Sciatic nerve (tissue), 2 donors: ENCODE measurements around the gene OR10D3. TPM values are rescaled to one million over a fixed set of nuclear protein-coding genes. Genes with fewer than 3 reads are reported as not detected.
A peak's percentile ranks its signal among the peaks of the same experiment; 100 is the strongest.
"Not testable (repeated sequence)": the region's sequence is repeated elsewhere in the genome, so short reads cannot be mapped to it uniquely, and the experiment has no call there.

Experiments
- ATAC-seq: fragments of 200-7000 bp; cut with Tn5 transposase; one replicate; pipeline ENCODE4 v1.9.1; 2020; ENCODE audit warnings: mild to moderate bottlenecking, moderate library complexity
- DNase-seq: peaks from one replicate; pipeline ENCODE4 v3.0.0-alpha.2; 2020; ENCODE audit warnings: low spot score
- intact Hi-C: fragments of 100-400 bp; cut with DNase I; formaldehyde crosslinking; loops from one replicate; pipeline ENCODE4 v1.14.2; 2022
- total RNA-seq: library from RNA; stranded (reverse); fragmentation: NEBNext Ultra II Directional; extraction: Animal tissue kit (Norgen Biotek cat#: 25700); gene quantifications from one replicate; pipeline ENCODE4 v1.2.1, GENCODE V29; 2021
- donor health status: DM: no; HTN: no; CAD: no.
- donor health status: DM: no; HTN: no; CAD: no.

The OR10D3 gene
- total RNA-seq, 1 donor from 2014 or later = not detected

DNA sequence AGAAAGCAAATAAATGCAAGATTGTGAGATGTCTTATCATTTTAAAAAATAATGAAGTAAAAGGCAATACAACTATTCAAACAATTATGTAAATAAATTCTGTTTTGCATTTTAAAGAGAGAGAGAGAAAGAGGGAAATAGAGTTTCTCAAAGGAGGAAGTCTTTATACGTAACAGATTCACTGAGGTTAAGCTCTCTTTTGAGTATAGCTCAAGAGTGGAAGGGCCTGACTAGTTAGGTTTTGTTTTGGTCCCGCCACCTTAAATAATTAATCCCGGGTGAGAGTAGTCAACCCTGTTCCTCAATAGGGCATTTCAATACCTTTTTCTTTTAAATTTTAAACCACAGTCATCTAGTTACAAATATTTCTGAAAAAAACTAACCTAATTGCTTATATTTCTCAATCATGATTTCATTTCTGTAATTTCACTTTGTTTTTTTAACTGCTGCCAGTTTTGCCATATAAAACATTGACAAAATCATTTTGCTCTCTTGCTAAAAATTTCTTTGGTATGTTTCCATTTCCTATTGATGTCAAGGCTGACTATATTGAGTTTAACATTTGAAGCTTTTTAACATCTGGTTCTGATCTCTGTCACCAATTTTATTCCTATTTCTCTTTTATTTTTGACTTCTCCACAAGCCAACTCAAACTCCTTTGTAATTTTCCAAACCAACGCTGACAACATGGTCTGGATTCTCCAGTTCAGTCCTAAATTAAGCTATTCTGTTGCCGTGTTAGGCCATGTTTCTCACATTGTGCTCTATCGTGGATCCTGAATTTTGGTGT lies 10.3 kb downstream of the OR10D3 start:
- no peak for ATAC-seq
- no peak for DNase-seq
- intact Hi-C loops = no loop called here

DNA sequence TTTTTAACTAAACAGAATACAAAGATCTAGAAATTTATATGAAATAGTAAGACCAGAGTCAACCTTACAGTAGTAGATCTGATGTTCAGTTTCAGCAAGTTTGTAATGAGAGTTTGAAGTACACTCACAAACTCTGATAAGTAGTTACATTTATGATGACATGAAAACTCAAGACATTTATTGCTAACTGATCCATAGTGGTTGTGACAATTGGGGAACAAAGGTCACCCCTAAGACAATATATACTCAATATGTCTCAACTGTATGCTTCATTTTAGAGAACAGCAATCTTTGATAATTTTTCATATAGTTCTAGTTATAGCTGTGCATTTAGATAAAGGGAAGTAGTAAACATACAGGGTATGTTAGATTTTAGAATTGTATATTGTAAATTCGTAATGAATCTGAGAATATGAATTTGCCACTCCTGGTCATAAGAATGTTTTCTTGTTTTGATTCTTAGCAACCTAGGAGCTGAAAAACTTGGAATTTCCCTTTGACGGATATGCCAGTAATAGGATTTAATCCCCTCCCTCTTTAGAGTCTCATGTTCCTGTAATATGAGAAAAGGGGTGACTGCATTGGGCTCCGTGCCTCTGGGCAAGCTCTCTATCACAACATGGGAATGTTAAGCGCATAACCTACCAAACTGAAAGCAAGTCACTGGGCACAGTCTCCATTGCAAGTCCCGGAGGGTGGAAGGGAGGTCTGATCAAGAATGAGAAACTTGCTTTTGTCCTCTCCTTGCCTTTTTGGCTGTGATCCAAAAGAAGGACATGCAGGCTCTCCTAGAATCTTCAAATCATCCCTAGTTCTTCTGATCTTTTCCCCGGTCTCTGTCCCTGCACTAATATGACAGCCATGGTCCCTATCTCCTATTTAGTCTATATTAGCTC lies 11.4 kb downstream of the OR10D3 start:
- intact Hi-C loops = no loop called here
- DNase-seq = no peak
- ATAC-seq = peak; percentile 55

DNA sequence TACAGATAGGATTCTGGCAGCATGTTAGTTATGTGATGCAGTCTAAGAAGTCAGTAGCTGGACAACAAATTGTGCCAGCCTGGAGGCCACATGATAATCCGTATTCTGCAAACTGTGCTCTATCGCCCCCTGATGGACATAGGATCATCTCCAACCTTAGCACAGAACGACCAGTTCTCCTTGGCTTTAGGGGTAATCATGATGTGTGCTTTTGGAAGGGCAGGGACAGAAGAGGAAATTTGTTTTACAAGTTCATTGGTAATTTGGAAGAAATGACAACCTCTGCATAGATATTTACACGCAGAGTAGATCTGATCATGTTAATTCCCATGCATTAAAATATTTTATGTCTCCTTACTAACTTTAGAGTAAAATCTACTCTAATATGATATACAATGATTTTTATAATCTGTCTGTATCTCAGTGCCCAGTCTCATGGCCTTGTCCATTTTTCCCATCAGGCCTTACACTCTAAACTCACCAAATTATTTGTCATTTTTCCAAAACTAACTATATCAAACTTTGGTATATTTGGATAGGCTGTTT lies 12.1 kb downstream of the OR10D3 start:
- intact Hi-C loops = no loop called here
- DNase-seq (no peak), ATAC-seq (peak; percentile 68)

DNA sequence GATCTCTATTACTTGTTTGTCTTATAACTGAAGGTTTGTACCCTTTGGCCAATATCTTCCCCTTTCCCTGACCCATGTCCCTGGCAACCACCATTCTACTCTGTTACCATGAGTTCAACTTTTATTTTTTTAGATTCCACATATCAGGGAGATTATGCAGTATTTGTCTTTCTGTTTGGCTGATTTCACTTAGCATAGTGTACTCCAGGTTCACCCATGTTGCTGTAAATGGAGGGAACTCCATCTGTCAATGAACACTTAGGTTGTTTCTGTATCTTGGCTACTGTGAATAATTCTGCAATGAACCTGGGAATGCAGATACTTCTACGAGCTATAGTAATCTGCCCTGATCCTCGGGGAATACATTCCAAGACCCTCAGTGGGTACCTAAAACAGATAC lies 14.9 kb downstream of the OR10D3 start:
- DNase-seq = no peak
- intact Hi-C loops = no loop called here
- ATAC-seq = no peak

DNA sequence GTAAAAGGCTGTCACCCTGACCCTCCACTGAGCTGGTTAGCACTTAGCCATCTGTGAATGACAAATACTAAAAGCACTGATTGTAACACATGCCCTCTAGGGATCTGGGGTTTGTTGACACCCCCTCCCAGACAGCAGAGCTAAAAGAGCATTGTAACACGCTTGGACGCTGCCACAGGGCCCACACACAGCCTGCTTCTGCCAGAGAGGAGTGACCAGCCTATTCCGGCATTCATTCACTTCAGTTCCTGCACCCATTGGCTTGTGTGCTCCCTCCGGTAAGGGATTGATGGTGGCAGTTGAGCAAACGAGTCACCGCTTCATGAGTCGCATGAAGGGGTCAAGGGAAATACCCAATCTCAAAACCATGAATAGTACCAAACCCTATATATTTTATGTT lies 15.8 kb downstream of the OR10D3 start:
- intact Hi-C loops = no loop called here
- no peak for ATAC-seq

DNA sequence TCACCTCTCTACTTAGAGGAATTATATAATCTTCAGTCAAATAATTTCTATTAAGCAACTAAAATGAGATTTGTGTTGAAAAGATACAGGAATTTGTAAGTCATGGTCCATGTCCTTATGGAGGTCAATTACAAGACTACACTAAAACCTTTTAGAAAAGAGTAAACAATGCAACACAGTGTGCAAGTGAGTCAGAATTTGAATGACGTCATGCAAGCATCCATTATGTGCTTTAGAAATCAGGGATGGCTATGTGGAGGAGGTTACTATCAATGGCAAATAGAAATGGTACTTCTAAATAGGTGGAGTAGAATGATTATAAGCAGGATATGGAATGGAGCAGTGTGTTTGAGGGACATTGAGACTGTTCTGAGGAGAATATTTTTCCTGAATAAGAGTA lies 16.6 kb downstream of the OR10D3 start:
- intact Hi-C loops = no loop called here
- ATAC-seq (no peak), DNase-seq (no peak)

More for the DNA sequence above, 15.8 kb downstream of the OR10D3 start:
- no peak for DNase-seq

DNA sequence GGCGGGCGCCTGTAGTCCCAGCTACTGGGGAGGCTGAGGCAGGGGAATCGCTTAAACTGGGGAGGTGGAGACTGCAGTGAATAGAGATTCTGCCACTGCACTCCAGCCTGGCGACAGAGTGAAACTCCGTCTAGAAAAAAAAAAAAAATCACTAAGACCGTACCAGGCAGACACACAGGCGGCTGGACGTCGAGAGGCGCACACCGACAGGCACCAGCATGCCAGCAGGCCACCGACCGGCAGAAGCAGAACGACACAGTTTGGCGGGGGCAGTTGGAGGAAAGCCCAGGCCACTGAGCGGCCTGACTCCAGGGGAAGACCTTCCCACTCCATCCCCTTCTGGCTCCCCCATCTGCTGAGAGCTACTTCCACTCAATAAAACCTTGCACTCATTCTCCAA lies 17.5 kb downstream of the OR10D3 start:
- intact Hi-C loops = no loop called here
- ATAC-seq (no peak), DNase-seq (no peak)

DNA sequence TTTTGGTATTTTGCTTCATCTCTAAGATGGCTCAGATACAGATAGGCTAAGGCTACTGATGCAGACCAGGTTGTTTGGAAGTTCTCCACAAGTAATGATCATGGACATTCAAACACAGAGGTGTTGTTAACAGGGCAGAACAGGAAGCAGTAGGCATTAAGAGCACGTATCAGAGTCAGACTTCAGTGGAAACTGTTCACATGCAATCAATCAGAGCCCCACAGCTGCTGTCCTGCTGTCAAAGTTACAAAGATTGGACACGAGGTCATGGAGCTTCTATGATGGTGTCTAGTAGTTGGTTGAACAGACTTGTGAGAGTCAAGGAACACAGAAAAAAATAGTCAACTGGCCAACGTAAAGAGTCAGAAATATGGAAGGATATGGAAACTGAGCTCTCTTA lies 19.8 kb downstream of the OR10D3 start:
- DNase-seq = no peak
- intact Hi-C loops = no loop called here
- ATAC-seq = no peak

DNA sequence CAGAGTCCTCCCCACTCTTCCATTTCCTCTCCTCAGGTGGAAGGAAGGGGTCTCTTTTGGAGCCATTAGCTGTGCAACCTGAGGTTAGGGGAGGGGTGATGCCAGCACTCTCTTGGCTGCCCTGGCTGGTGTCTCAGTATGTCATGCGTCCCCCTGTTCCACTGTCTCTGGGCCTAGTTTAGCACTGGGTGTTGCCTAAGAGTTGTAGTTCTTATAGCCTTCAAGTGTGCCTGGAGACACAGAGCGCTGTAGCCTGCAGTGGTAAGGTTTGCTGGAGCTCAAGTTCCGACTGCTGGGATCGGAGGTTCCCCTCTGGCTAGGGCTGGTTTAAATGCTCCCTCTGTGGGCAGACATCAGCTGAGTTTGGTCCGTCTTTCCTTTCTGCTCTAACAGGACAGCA lies 20.9 kb downstream of the OR10D3 start:
- DNase-seq (no peak), ATAC-seq (no peak)
- intact Hi-C loops = no loop called here

DNA sequence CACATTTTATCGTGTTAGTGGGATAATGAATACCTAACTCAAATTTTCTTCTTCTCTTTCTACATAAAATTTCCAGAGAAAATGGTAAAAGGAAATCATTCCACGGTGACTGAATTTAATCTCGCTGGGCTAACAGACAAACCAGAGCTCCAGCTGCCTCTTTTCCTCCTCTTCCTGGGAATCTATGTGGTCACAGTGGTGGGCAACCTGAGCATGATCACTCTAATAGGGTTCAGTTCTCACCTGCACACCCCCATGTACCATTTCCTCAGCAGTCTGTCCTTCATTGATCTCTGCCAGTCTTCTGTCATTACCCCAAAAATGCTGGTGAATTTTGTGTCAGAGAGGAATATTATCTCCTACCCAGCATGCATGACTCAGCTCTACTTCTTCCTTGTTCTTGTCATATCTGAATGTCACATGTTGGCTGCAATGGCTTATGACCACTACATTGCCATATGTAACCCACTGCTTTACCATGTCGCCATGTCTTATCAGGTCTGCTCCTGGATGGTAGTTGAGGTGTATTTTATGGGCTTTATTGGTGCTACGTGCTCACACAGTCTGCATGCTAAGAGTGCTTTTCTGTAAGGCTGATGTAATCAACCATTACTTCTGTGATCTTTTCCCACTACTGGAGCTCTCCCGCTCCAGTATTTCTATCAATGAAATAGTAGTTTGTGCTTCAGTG lies 24.1 kb downstream of the OR10D3 start:
- no peak for DNase-seq
- ATAC-seq = no peak
- intact Hi-C loops = no loop called here

DNA sequence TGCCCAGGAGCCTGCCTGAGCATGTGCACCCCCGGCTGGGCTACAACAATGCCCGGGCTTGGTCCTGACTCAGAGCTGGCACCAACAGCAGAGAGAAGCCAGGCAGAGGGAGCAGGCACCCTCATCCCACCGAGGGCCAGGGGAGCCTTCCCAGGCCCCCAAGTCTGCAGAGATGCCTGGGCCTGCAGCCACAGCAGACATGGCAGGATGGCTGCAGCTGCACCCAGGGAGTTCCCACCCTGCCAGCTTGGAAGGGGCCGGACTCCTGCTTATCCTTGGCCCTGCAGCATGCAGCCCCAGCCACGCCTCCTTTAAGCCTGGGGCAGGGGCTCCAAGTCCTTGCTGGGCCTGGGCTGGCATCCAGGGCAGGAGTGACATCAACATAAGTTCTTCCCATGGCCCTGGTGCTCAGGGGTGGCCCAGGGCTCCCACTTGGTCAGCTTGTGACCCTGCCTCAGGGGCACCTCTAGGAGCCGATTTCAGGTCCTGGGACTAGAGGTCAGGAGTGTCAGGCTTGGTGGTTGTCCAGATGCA lies 26.7 kb downstream of the OR10D3 start:
- ATAC-seq (no peak), DNase-seq (no peak)
- intact Hi-C loops = no loop called here

DNA sequence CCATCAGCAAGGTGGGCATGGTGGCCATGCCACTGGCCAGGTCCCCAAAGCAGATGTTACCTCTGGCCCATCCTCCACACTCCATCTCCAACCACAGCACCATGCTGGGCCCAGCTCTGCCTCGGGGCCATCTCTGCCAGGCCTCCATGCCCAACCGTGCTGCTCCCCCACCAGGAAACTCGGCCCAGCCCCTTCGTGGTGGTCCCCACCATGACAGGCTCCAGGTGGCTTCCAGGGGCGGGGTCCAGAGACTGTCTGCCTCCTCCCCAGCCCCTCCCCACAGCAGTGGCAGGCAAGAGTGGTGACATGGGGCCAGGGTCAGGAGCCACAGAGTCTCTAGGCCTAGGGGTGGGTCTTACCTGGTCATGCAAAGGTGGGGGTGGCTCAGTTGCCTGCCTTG lies 27.3 kb downstream of the OR10D3 start:
- intact Hi-C loops = no loop called here
- no peak for DNase-seq
- no peak for ATAC-seq

DNA sequence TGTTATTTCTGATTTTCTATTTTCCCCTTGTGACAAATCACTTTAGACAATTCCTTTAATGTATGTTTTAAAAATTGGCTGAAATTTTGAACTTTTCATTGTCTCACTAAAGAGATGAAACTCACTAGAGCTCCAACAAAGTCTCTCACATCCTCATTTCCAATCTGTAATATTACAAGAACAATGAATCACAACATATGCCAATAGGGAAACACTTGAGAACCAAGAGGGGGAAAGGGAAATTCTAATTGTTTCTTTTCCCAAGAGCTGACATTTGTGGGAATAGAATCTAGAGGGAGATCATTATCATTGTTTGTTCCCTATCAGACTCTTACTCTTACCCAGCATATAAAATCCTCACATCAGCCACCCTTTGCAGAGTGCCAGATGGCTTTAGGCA lies 28.2 kb downstream of the OR10D3 start:
- DNase-seq = no peak
- ATAC-seq = no peak
- intact Hi-C loops = no loop called here

DNA sequence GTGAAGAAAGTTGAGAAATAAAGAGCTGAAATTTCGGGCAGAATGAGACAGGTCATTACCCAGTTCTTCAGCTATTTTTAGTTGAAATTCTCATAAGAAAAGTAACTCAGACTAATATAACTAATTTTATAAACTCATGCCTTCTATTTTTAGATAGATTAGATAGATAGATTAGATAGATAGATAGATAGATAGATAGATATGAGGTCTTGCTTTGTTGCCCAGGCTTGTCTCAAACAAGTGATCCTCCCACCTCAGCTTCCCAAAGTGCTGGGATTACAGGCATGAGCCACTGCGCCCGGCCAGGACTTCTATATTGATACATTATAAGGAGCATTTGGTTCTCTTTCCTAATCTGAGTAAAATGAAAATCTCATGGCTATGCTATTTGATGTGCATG lies 30.9 kb downstream of the OR10D3 start:
- DNase-seq (no peak), ATAC-seq (no peak)
- intact Hi-C loops = no loop called here

DNA sequence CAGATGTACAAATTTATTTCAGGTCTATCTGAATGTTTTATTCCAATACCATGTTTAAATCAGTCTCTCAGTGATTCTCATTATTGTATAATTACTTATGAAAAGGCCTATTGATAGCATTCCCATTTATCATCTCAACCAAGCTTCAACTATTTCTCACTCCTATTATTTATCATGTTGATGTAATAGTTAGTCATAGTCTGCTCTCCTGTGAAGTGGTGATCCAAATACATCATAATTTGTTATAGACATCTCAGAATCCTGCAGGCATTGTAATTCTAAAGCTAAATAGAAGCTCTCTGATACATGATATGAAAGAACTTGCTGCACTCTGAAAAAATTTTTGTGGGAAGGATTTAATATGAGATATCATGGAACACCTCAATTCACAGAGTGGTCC lies 36.0 kb downstream of the OR10D3 start:
- DNase-seq (no peak), ATAC-seq (no peak)
- intact Hi-C loops = no loop called here

DNA sequence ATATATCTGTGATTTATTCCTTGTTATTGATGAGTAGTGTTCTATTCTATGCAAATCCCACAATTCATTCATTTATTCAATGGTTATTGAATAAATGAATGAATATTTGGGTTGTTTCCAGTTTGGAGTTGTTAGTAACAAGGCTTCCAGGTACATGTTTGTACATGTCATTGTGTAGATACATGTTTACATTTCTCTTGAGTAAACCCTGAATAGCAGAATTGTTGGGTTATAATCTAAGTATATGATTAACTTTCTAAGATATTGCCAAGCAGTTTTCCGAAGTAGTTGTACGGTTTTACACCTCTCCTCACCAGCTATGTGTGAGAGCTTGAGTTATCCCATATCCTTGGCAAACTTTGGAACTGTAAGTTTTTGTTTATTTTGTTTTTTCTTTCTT lies 39.3 kb downstream of the OR10D3 start:
- DNase-seq = no peak
- intact Hi-C loops = no loop called here
- ATAC-seq = no peak

DNA sequence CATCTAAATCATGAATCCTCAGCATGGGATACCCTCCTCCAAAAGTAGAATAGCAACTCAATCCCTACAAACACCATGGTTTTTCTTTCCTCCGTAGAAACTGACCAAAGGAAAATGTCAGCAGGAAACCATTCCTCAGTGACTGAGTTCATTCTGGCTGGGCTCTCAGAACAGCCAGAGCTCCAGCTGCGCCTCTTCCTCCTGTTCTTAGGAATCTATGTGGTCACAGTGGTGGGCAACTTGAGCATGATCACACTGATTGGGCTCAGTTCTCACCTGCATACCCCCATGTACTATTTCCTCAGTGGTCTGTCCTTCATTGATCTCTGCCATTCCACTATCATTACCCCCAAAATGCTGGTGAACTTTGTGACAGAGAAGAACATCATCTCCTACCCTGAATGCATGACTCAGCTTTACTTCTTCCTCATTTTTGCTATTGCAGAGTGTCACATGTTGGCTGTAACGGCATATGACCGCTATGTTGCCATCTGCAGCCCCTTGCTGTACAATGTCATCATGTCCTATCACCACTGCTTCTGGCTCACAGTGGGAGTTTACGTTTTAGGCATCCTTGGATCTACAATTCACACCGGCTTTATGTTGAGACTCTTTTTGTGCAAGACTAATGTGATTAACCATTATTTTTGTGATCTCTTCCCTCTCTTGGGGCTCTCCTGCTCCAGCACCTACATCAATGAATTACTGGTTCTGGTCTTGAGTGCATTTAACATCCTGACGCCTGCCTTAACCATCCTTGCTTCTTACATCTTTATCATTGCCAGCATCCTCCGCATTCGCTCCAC lies 41.7 kb downstream of the OR10D3 start:
- peak; percentile 50 for ATAC-seq
- not testable (repeated sequence) for DNase-seq

DNA sequence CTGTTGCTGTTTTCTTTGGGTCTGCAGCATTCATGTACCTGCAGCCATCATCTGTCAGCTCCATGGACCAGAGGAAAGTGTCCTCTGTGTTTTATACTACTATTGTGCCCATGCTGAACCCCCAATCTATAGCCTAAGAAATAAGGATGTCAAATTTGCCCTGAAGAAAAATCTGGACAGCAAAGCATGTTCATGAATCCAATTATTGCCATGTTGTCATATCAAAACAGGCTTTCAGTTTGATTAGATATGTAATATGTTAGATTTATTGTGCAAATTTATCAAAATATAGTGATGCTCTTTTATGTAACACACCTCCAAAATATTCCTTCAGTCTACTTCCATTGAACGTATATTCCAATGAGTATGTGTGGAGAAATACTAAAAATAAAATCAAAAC lies 42.3 kb downstream of the OR10D3 start:
- DNase-seq (no peak), ATAC-seq (no peak)
- intact Hi-C loops = no loop called here

More for the DNA sequence above, 41.7 kb downstream of the OR10D3 start:
- intact Hi-C loops = not testable (repeated sequence)
